WTC11 (cell line): Measurements from ENCODE around the gene UCN. TPM values are rescaled to one million over a fixed set of nuclear protein-coding genes. Genes with fewer than 3 reads are reported as not detected.
A peak's percentile ranks its signal among the peaks of the same experiment; 100 is the strongest.

Experiments
- ATAC-seq: fragments of 200-7000 bp; cut with Tn5 transposase; 2 replicates; pipeline ENCODE4 v1.10.0; 2021; ENCODE audit warnings: mild to moderate bottlenecking, moderate library complexity
- CTCF ChIA-PET: fragments of 300-600 bp; sonication (Branson Sonifier 250); formaldehyde crosslinking; loops from one replicate; lab custom pipeline; 2021; ENCODE audit warnings: antibody characterized with exemption; lab: Charles Lee
- POLR2A ChIA-PET: fragments of 350-600 bp; sonication (Branson Sonifier 250); formaldehyde crosslinking; loops from one replicate; lab custom pipeline; 2021; ENCODE audit warnings: antibody characterized with exemption; lab: Charles Lee
- DNase-seq: peaks from one replicate; pipeline ENCODE4 v3.0.0; 2021; ENCODE audit warnings: low spot score
- H3K27ac Mint-ChIP-seq: 2 replicates; pipeline ENCODE4 v1.8.0; 2021; ENCODE audit warnings: mixed read lengths
- H3K27me3 Mint-ChIP-seq: 2 replicates; pipeline ENCODE4 v1.8.0; 2021; ENCODE audit warnings: low read depth, mild to moderate bottlenecking, moderate library complexity, mixed read lengths
- H3K36me3 Mint-ChIP-seq: 2 replicates; pipeline ENCODE4 v1.8.0; 2021; ENCODE audit warnings: mixed read lengths
- H3K4me1 Mint-ChIP-seq: 2 replicates; pipeline ENCODE4 v1.8.0; 2022; ENCODE audit warnings: mixed read lengths
- H3K4me3 Mint-ChIP-seq: 2 replicates; pipeline ENCODE4 v1.8.0; 2021; ENCODE audit warnings: mild to moderate bottlenecking, moderate library complexity, mixed read lengths
- H3K9me3 Mint-ChIP-seq: 2 replicates; pipeline ENCODE4 v1.8.0; 2021; ENCODE audit warnings: mixed read lengths
- ATF3 ChIP-seq: sonication (generic); formaldehyde crosslinking; conservative IDR thresholded peaks from 2 replicates; pipeline ENCODE4 v1.8.1; 2022; ENCODE audit warnings: mild to moderate bottlenecking, missing genetic modification reagents
- ATF6 ChIP-seq: sonication (generic); formaldehyde crosslinking; IDR thresholded peaks from 2 replicates; pipeline ENCODE4 v1.8.1; 2023; ENCODE audit warnings: mild to moderate bottlenecking, missing genetic modification reagents
- CREB1 ChIP-seq: sonication (generic); formaldehyde crosslinking; IDR thresholded peaks from 2 replicates; pipeline ENCODE4 v1.8.0; 2023; ENCODE audit warnings: mild to moderate bottlenecking, missing genetic modification reagents
- E2F1 ChIP-seq: sonication (generic); formaldehyde crosslinking; IDR thresholded peaks from 2 replicates; pipeline ENCODE4 v1.8.0; 2022; ENCODE audit warnings: mild to moderate bottlenecking, missing genetic modification reagents
- E2F4 ChIP-seq: sonication (generic); formaldehyde crosslinking; IDR thresholded peaks from 2 replicates; pipeline ENCODE4 v1.8.1; 2022; ENCODE audit warnings: low read depth, mild to moderate bottlenecking, moderate library complexity, missing genetic modification reagents, borderline replicate concordance
- E2F5 ChIP-seq: sonication (generic); formaldehyde crosslinking; IDR thresholded peaks from 2 replicates; pipeline ENCODE4 v1.8.1; 2022; ENCODE audit warnings: mild to moderate bottlenecking, moderate library complexity, missing genetic modification reagents
- ETV6 ChIP-seq: sonication (generic); formaldehyde crosslinking; IDR thresholded peaks from 2 replicates; pipeline ENCODE4 v1.8.1; 2022; ENCODE audit warnings: mild to moderate bottlenecking, missing genetic modification reagents
- GRHL2 ChIP-seq: fragments of 250-450 bp; sonication (Bioruptor Pico); IDR thresholded peaks from 2 replicates; pipeline ENCODE4 v1.8.0; 2022; ENCODE audit warnings: mild to moderate bottlenecking, moderate library complexity; ENCODE audit not compliant: insufficient replicate concordance, severe bottlenecking
- GTF2I ChIP-seq: fragments of 250-450 bp; sonication (Bioruptor Pico); conservative IDR thresholded peaks from 2 replicates; pipeline ENCODE4 v1.4.0; 2021; ENCODE audit warnings: mild to moderate bottlenecking
- MLX ChIP-seq: sonication (generic); formaldehyde crosslinking; IDR thresholded peaks from 2 replicates; pipeline ENCODE4 v1.8.1; 2023; ENCODE audit warnings: mild to moderate bottlenecking, missing genetic modification reagents, moderate library complexity
- NR2C2 ChIP-seq: sonication (generic); formaldehyde crosslinking; IDR thresholded peaks from 2 replicates; pipeline ENCODE4 v1.8.0; 2022; ENCODE audit warnings: mild to moderate bottlenecking, missing genetic modification reagents
- RELA ChIP-seq: sonication (generic); formaldehyde crosslinking; IDR thresholded peaks from 2 replicates; pipeline ENCODE4 v1.8.1; 2022; ENCODE audit warnings: missing genetic modification reagents, mild to moderate bottlenecking, borderline replicate concordance
- TP53 ChIP-seq: sonication (generic); formaldehyde crosslinking; IDR thresholded peaks from 2 replicates; pipeline ENCODE4 v1.8.1; 2023; ENCODE audit warnings: mild to moderate bottlenecking, missing genetic modification reagents
- USF1 ChIP-seq: sonication (generic); formaldehyde crosslinking; IDR thresholded peaks from 2 replicates; pipeline ENCODE4 v1.8.0; 2022; ENCODE audit warnings: mild to moderate bottlenecking, missing genetic modification reagents
- ZBTB21 ChIP-seq: sonication (generic); formaldehyde crosslinking; IDR thresholded peaks from 2 replicates; pipeline ENCODE4 v1.8.1; 2023; ENCODE audit warnings: mild to moderate bottlenecking, missing genetic modification reagents, borderline replicate concordance
- ZNF121 ChIP-seq: sonication (generic); formaldehyde crosslinking; IDR thresholded peaks from 2 replicates; pipeline ENCODE4 v1.8.0; 2023; ENCODE audit warnings: missing genetic modification reagents
- ZNF423 ChIP-seq: fragments of 250-450 bp; sonication (Bioruptor Pico); IDR thresholded peaks from 2 replicates; pipeline ENCODE4 v2.1.2; 2022; ENCODE audit warnings: mild to moderate bottlenecking, moderate library complexity
- ZNF532 ChIP-seq: fragments of 250-450 bp; sonication (Bioruptor Pico); IDR thresholded peaks from 2 replicates; pipeline ENCODE4 v1.9.0; 2021; ENCODE audit warnings: mild to moderate bottlenecking, borderline replicate concordance
- ZSCAN18 ChIP-seq: fragments of 250-450 bp; sonication (Bioruptor Pico); IDR thresholded peaks from 2 replicates; pipeline ENCODE4 v2.1.2; 2022; ENCODE audit warnings: mild to moderate bottlenecking, moderate library complexity
- total RNA-seq: library from RNA; stranded (reverse); gene quantifications from 3 replicates; pipeline ENCODE4 v1.2.3, GENCODE V29; 2021

Gene UCN
- total RNA-seq, 1 experiment from 2014 or later = 0.68 TPM

- ATAC-seq (no peak), DNase-seq (no peak)
- Mint-ChIP-seq H3K4me3 (peak overlapping the region; percentile 77), H3K4me1 (peaks cover 26% of the 10 kb centered on the region), H3K36me3 (no peaks in the 10 kb centered on the region), H3K9me3 (no peaks in the 10 kb centered on the region), H3K27ac (no peak overlapping the region), H3K27me3 (peaks cover 30% of the 10 kb centered on the region)
- CTCF ChIA-PET = interaction anchor here (1.0 to 7.7 kb wide), 8 partner anchors 10 to 175 kb away, joined by 3 to 124 read pairs (median 6); partner anchors contain the start of genes TRIM54 and UCN
- POLR2A ChIA-PET = no interaction called here
- TF ChIP-seq E2F5 (no peak), USF1 (CRISPR knock-in tag) (no peak)
Observed at GRCh38 chr2:27261926-27262298, 46.3 kb downstream of the UCN start.

- peaks cover 30% of the 10 kb centered on the region for H3K27me3 Mint-ChIP-seq
- H3K27ac Mint-ChIP-seq = no peak overlapping the region
- POLR2A ChIA-PET = no interaction called here
- TF ChIP-seq ZSCAN18 (no peak), GRHL2 (CRISPR knock-in tag) (no peak), ZBTB21 (CRISPR knock-in tag) (no peak), TP53 (CRISPR knock-in tag) (no peak), ATF3 (CRISPR knock-in tag) (no peak), E2F1 (CRISPR knock-in tag) (no peak), CREB1 (no peak), ATF6 (CRISPR knock-in tag) (no peak), E2F4 (no peak), ZNF423 (CRISPR knock-in tag) (no peak), MLX (CRISPR knock-in tag) (no peak), GTF2I (CRISPR knock-in tag) (no peak), NR2C2 (CRISPR knock-in tag) (no peak), ETV6 (CRISPR knock-in tag) (no peak), ZNF532 (CRISPR knock-in tag) (no peak), RELA (no peak), ZNF121 (CRISPR knock-in tag) (no peak)
Observed at GRCh38 chr2:27261241-27261925, 46.9 kb downstream of the UCN start.

More at GRCh38 chr2:27261241-27261925, 46.9 kb downstream of the UCN start:
- DNase-seq = no peak
- peak overlapping the region; percentile 77 for H3K4me3 Mint-ChIP-seq
- H3K4me1 Mint-ChIP-seq = peaks cover 26% of the 10 kb centered on the region
- ATAC-seq = no peak
- no peaks in the 10 kb centered on the region for H3K9me3 Mint-ChIP-seq
- H3K36me3 Mint-ChIP-seq = no peaks in the 10 kb centered on the region
- CTCF ChIA-PET = interaction anchor here (1.0 to 7.7 kb wide), 7 partner anchors 10 to 174 kb away, joined by 3 to 124 read pairs (median 5); partner anchors contain the start of gene TRIM54
